KMS-11 (cell line): Measurements from ENCODE around the gene CCSAP.
"Not testable (repeated sequence)": the region's sequence is repeated elsewhere in the genome, so short reads cannot be mapped to it uniquely, and the experiment has no call there.

Experiments
- H2AFZ ChIP-seq: fragments of 200-600 bp; sonication (generic); 2 replicates; pipeline ENCODE4 v1.6.1; 2016; ENCODE audit warnings: antibody characterized with exemption, mixed run types, low read depth
- H3K27ac ChIP-seq: fragments of 200-600 bp; sonication (generic); 2 replicates; pipeline ENCODE4 v1.6.1; 2016; ENCODE audit warnings: mild to moderate bottlenecking, mixed run types
- H3K27me3 ChIP-seq: fragments of 200-600 bp; sonication (generic); 2 replicates; pipeline ENCODE4 v1.6.1; 2017; ENCODE audit warnings: mild to moderate bottlenecking, low read depth, mixed run types, moderate library complexity; ENCODE audit not compliant: insufficient read depth
- H3K36me3 ChIP-seq: fragments of 200-600 bp; sonication (generic); 2 replicates; pipeline ENCODE4 v1.6.1; 2017; ENCODE audit warnings: mild to moderate bottlenecking, mixed run types; ENCODE audit not compliant: insufficient read depth
- H3K4me1 ChIP-seq: fragments of 200-600 bp; sonication (generic); 2 replicates; pipeline ENCODE4 v1.6.1; 2016; ENCODE audit warnings: mild to moderate bottlenecking, low read depth, mixed run types; ENCODE audit not compliant: poor library complexity, severe bottlenecking
- H3K4me2 ChIP-seq: fragments of 200-600 bp; sonication (generic); 2 replicates; pipeline ENCODE4 v1.7.0; 2016; ENCODE audit warnings: mild to moderate bottlenecking, mixed run types
- H3K4me3 ChIP-seq: fragments of 200-600 bp; sonication (generic); IDR thresholded peaks from 2 replicates; pipeline ENCODE4 v1.6.1; 2017; ENCODE audit warnings: low read depth, low read length, mixed read lengths; ENCODE audit not compliant: insufficient read depth
- H3K79me2 ChIP-seq: fragments of 200-600 bp; sonication (generic); 2 replicates; pipeline ENCODE4 v1.6.1; 2016; ENCODE audit warnings: low read depth, mixed run types; ENCODE audit not compliant: insufficient read depth
- H3K9ac ChIP-seq: fragments of 200-600 bp; sonication (generic); 2 replicates; pipeline ENCODE4 v1.6.1; 2016; ENCODE audit warnings: mild to moderate bottlenecking, mixed run types
- H4K20me1 ChIP-seq: fragments of 200-600 bp; sonication (generic); 2 replicates; pipeline ENCODE4 v1.6.1; 2016; ENCODE audit warnings: mild to moderate bottlenecking, mixed run types; ENCODE audit not compliant: insufficient read depth
- TF ChIP-seq, protein P1 (sequence below): fragments of 200-600 bp; sonication (generic); conservative IDR thresholded peaks from 2 replicates; pipeline ENCODE4 v1.6.1; 2017; ENCODE audit warnings: low read depth, mild to moderate bottlenecking, antibody characterized with exemption, low read length, moderate library complexity, mixed read lengths

Gene CCSAP

DNA sequence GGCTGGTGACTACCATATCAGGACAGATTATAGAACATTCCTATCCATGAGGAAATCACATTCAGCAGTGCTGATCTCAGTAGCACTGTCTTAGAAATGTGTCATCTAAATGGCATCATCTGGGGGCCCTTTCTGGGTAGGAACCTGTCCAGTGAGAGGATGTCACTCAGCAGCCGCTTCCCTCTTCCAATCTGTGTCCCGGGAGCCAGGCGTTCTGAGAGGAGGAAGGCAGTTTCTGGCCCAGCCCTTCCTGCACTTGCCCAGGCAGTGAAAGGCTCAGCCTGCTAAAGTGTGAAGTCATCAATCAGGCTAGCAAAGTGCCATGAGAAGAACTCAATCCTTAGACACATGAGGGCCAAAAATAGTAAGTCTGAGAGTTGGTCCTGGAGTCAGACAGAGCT lies 46.3 kb downstream of the CCSAP start:
- Histone ChIP-seq H4K20me1 (no peaks in the 10 kb centered on the region), H3K27me3 (no peaks in the 10 kb centered on the region), H3K4me1 (no peaks in the 10 kb centered on the region), H2AFZ (no peak overlapping the region), H3K27ac (no peak overlapping the region), H3K79me2 (no peaks in the 10 kb centered on the region), H3K36me3 (no peaks in the 10 kb centered on the region), H3K4me3 (no peak overlapping the region), H3K4me2 (no peak overlapping the region), H3K9ac (no peak overlapping the region)
- TF ChIP-seq, protein P1, sequence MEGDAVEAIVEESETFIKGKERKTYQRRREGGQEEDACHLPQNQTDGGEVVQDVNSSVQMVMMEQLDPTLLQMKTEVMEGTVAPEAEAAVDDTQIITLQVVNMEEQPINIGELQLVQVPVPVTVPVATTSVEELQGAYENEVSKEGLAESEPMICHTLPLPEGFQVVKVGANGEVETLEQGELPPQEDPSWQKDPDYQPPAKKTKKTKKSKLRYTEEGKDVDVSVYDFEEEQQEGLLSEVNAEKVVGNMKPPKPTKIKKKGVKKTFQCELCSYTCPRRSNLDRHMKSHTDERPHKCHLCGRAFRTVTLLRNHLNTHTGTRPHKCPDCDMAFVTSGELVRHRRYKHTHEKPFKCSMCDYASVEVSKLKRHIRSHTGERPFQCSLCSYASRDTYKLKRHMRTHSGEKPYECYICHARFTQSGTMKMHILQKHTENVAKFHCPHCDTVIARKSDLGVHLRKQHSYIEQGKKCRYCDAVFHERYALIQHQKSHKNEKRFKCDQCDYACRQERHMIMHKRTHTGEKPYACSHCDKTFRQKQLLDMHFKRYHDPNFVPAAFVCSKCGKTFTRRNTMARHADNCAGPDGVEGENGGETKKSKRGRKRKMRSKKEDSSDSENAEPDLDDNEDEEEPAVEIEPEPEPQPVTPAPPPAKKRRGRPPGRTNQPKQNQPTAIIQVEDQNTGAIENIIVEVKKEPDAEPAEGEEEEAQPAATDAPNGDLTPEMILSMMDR = no peak

GRCh38 chr1:229295745-229296144 lies 47.1 kb downstream of the CCSAP start:
- Histone ChIP-seq H3K4me2 (no peak overlapping the region), H3K27me3 (no peaks in the 10 kb centered on the region), H3K79me2 (no peaks in the 10 kb centered on the region), H2AFZ (no peak overlapping the region), H4K20me1 (no peaks in the 10 kb centered on the region), H3K4me1 (no peaks in the 10 kb centered on the region), H3K4me3 (no peak overlapping the region), H3K9ac (no peak overlapping the region), H3K36me3 (no peaks in the 10 kb centered on the region), H3K27ac (no peak overlapping the region)
- TF ChIP-seq, protein P1 = no peak

DNA sequence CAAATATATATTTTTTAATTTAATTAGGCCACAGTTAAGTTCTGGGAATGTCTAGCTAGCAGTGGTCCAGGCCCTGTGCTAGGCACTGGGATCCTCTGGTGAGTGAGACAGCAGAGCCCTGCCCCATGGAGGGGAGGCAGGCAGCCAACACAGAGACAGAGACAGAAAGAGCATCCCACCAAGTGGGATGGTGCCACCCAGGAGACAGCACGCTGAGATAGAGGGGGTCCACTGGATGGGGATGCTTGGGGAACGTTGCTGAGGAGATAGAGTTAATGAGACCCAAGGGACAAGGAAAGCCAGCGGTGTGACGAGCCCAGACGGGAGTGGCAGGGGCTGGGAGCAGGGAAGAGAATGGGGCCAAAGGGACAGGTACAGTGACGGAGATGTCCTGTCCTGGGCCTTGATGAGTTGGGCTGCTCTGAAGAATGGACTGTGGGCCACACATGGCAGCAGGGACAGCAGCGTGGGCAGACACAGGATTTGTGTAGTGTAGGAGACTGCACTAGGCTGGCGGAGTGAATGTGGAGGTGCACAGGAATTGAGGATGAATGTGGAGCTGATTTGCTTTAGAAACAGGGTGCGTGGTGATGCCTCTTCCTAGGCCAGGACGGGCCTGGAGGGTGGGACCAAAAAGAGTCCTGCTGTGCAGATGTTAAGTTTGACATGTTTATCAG lies 49.2 kb downstream of the CCSAP start:
- Histone ChIP-seq H2AFZ (no peak overlapping the region), H4K20me1 (no peaks in the 10 kb centered on the region), H3K9ac (no peak overlapping the region), H3K79me2 (no peaks in the 10 kb centered on the region), H3K36me3 (no peaks in the 10 kb centered on the region), H3K4me1 (no peaks in the 10 kb centered on the region), H3K27ac (no peak overlapping the region), H3K27me3 (no peaks in the 10 kb centered on the region), H3K4me3 (no peak overlapping the region), H3K4me2 (no peak overlapping the region)
- TF ChIP-seq, protein P1 = no peak

DNA sequence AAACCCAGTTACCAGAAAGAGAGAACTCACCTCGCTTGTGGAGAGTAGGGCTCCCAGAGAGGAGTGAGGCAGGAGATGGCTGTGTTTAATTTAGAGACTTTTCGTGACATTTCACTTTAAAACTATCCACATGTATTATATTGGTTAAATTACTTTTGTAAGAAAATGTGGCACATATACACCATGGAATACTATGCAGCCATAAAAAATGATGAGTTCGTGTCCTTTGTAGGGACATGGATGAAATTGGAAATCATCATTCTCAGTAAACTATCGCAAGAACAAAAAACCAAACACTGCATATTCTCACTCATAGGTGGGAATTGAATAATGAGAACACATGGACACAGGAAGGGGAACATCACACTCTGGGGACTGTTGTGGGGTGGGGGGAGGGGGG lies 51.2 kb downstream of the CCSAP start:
- H4K20me1 ChIP-seq, H3K36me3 ChIP-seq, H3K4me1 ChIP-seq, H3K79me2 ChIP-seq, H3K27ac ChIP-seq, H3K4me2 ChIP-seq, H3K27me3 ChIP-seq, H2AFZ ChIP-seq, H3K9ac ChIP-seq, H3K4me3 ChIP-seq: not testable (repeated sequence)

DNA sequence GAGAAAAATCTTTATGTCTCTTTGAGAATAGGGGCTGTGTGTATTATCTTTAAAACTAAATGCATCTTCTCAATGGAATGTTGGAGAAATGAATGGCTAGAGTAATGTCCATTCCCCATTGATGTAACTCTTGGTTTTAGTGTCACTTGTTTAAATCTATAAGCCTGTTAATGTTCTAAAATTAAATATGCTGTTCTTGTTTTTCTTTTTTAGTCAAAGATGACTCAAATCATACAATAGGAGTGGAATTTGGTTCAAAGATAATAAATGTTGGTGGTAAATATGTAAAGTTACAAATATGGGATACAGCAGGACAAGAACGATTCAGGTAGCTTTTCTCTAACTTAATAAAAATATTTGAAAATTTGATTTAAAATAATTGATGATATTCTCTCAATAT lies 54.3 kb downstream of the CCSAP start:
- H3K79me2 ChIP-seq = peaks cover 13% of the 10 kb centered on the region; the same call in 1 of the 2 replicates
- no peak overlapping the region for H3K27ac ChIP-seq
- peaks cover 10% of the 10 kb centered on the region for H3K4me1 ChIP-seq
- H3K4me3 ChIP-seq = no peak overlapping the region
- H3K4me2 ChIP-seq = no peak overlapping the region
- TF ChIP-seq, protein P1 = no peak
- H4K20me1 ChIP-seq = no peaks in the 10 kb centered on the region; the same call in 1 of the 2 replicates
- no peaks in the 10 kb centered on the region for H3K27me3 ChIP-seq
- no peaks in the 10 kb centered on the region for H3K36me3 ChIP-seq
- no peak overlapping the region for H2AFZ ChIP-seq
- no peak overlapping the region for H3K9ac ChIP-seq
